GM12873 (cell line): Measurements from ENCODE around the gene SLIT1.

Experiments used
- TF ChIP-seq, protein P1 (sequence below): IDR thresholded peaks from 2 replicates; pipeline ENCODE4 v1.5.1; 2012; ENCODE audit warnings: low read depth, mild to moderate bottlenecking, moderate library complexity, low read length, control low read depth; ENCODE audit not compliant: insufficient read depth; ENCODE audit errors: missing control alignments

The SLIT1 gene

DNA sequence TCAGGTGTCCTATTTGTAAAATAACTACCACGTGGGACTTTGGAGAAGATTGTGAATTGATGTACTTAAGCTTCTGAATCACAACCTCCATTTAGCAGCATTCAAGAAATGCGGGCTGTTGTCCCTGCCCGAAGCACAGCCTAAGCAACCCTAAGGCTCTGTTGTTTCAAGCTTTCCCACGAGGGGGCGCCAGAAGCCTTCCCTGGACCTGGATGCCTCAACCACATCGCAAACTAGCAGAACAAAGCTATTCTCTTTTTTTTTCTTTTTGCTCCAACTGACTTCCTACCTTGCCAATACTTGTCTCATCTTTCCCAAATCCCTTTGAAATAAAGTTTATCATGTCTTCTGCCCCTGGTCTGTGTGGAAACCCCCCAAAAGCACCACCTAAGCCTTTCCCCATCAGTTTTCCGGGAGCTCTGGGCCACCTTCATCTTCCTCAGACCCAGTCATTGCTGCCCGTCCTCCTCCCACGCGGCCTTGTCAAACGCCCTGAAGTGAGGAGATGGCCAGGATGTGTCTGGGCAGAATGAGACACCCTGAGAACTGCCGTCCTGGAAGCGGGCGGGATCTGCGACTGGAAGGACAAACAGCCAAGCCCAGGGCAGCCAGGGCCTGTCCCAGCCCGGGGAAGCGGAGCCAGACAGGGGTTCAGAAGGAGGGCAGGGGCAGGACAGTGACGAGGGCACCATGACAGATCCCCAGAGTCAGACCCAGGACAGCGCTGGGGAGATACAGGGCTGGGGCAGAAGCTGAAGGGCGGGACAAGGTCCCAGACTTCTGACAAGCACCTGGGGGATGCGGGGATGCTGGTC is 112.7 kb downstream of the SLIT1 start:
- TF ChIP-seq, protein P1, sequence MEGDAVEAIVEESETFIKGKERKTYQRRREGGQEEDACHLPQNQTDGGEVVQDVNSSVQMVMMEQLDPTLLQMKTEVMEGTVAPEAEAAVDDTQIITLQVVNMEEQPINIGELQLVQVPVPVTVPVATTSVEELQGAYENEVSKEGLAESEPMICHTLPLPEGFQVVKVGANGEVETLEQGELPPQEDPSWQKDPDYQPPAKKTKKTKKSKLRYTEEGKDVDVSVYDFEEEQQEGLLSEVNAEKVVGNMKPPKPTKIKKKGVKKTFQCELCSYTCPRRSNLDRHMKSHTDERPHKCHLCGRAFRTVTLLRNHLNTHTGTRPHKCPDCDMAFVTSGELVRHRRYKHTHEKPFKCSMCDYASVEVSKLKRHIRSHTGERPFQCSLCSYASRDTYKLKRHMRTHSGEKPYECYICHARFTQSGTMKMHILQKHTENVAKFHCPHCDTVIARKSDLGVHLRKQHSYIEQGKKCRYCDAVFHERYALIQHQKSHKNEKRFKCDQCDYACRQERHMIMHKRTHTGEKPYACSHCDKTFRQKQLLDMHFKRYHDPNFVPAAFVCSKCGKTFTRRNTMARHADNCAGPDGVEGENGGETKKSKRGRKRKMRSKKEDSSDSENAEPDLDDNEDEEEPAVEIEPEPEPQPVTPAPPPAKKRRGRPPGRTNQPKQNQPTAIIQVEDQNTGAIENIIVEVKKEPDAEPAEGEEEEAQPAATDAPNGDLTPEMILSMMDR: peak; percentile 98

DNA sequence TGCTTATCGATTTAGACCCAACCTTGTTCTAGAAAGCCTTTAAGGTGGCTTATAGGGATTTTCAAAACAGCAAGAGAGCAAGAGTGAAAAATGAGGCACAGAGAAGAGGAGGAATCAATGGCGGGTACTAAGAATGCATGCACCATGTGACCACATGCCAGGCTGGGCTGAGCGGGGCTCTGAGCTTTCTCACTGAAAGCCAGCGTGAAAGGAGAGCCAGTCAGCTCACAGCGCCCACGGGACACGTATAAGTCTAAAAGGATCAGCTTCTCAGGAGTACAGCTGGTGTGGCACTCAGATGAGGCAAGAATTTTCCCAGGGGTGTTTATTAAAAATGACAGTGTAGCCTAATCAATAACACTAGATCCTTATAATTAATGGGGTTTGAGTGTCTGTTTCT is 114.3 kb downstream of the SLIT1 start:
- TF ChIP-seq, protein P1: no peak

DNA sequence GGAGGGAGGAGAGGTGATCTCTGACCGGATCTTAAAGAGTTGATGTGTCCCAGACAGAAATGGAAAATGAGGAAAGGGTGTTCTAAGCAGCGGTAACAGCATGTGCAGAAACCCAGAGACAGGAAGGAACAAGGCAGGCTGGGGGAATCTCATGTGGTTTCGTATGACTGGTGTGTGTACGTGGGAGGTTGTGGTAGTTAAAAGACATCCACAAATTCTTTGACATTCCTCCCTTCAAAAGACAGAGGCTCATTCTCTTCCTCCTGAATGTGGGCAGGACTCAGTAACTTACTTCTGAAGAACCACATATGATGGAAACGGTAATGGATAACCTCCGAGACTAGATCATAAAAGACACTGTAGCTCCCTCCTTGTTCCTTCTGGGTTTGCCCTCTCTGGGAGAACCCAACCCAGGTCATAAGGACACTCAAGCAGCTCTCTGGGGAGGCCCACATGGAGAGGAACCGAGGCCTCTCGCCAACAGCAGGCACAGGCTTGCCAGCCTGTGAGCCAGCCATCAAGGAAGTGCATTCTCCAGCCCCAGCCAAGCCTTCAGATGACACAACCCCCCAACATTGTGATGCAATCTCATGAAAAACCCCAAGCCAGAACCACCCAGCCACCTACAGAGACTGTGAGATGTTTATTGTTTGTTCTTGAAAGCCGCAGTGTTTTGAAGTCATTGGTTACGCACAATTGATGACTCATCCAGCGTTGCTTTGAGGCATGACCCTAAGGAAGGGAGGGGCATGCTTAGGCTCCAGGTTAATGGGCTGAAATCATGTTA is 116.0 kb downstream of the SLIT1 start:
- TF ChIP-seq, protein P1: no peak

DNA sequence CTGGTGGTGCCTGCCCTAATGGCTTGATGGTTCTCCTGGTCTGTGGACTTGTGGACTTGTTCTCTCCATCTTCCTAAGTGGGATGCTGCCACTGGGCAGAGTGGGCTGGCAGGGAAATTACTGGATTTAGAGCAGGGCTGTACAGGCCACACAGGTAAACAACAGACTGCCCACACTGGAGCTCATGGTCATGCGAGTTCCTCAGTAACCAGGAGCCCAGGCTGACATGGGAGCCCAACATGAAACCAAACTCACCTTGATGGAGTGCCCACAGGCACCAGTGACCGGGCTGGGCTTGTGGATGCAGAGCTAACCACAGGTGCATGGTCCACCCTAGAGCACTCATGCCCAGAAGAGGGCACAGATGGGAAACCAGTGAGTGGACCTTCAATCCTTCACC is 116.7 kb downstream of the SLIT1 start:
- TF ChIP-seq, protein P1: no peak

DNA sequence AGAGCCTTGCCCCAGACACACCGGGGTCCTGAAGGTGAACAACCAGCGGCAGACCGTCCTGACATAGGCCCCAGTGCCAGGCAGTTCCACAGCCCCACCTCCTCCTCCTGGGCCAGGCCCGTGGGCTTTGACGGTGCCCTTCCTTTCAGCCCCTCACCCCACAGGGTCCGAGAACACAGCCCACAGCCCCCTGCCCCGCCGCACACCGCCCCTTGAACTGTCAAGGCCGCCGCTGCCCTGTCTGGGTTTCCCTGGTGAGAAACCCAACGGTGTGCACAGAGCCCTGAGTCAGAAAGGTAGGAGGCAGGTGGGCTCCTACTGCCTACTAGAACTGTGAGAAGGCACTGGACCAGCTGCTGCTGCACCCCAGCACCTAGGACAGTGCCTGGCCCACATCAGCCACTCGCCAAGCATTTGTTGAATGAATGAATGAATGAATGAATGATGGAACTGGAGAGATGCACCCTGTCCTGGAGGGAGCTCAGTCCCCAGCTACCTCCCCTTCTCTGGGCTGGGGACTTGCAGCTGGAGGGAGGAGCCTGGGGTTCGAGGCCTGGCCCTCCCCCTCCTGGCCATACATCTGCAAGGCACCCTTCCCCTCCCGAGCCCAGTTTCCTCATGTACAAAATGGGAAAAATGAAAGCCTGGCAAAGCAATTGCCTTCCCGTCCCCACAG is 117.9 kb downstream of the SLIT1 start:
- TF ChIP-seq, protein P1: no peak

DNA sequence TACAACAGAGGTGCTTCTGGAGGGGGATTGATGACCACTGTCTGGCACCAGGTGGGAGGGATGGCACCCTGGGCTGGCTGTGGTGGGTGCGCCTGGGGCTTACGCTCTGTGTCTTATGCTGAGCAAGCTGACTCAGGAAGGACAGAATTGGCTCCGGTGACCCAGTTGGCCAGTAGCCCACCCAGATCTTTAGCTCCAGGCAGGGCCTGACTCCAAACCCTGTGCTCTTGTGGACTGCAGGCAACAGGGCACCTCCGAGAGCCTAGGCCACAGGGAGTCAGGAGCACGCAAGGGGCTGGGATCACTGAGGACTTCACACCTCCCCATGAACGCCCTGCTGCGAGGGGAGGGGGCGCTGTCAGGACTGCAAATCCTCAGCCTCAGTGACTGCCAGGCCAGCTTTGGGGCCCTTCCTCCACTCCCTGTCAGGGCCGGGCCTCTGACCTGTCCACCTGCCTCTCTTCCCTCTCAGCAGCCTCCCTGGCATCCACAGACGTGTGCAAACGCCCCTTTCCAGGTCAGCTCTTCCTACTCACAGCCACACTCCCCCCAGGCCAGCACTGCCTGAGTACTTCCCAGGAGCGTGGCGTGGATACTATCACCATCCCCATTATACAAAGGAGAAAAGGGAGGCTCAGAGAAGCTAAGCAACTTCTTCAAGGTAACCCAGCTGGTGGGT is 118.7 kb downstream of the SLIT1 start:
- TF ChIP-seq, protein P1: no peak
